22Rv1 (cell line): ENCODE measurements around the gene APH1A.
"Not testable (repeated sequence)": the region's sequence is repeated elsewhere in the genome, so short reads cannot be mapped to it uniquely, and the experiment has no call there.

Source experiments
- H3K27ac ChIP-seq: fragments of 450-650 bp; 2 replicates; pipeline ENCODE4 v1.5.1; 2017
- CTCF ChIP-seq: fragments of 450-650 bp; IDR thresholded peaks from 2 replicates; pipeline ENCODE4 v1.5.1; 2017; ENCODE audit warnings: mild to moderate bottlenecking
- ZFX ChIP-seq: fragments of 450-650 bp; IDR thresholded peaks from 2 replicates; pipeline ENCODE4 v1.6.1; 2017; ENCODE audit warnings: antibody characterized with exemption, borderline replicate concordance

APH1A gene

GRCh38 chr1:150236614-150237100 lies 32.2 kb downstream of the APH1A start:
- peak overlapping the region; percentile 93 for H3K27ac ChIP-seq
- TF ChIP-seq CTCF (peak; percentile 49; the same call in 1 of the 2 replicates), ZFX (no peak)

- H3K27ac ChIP-seq: peak within 1 kb of the TSS; percentile 93
- TF ChIP-seq CTCF (no peak; the same call in 1 of the 2 replicates), ZFX (no peak)
Observed at GRCh38 chr1:150235852-150236613, 32.8 kb downstream of the APH1A start, which contains the start of gene ANP32E. Gene ANP32E (minus strand): TSS chr1:150236112. CDS start chr1:150235786, 326 bp downstream.

GRCh38 chr1:150235294-150235851 lies 33.4 kb downstream of the APH1A start:
- peak; percentile 25 for TF ChIP-seq CTCF
- TF ChIP-seq ZFX: no peak
- H3K27ac ChIP-seq: peak overlapping the region; percentile 93

- H3K27ac ChIP-seq: peak overlapping the region; percentile 93
- TF ChIP-seq ZFX (no peak), CTCF (no peak; the same call in 1 of the 2 replicates)
Observed at GRCh38 chr1:150234566-150235293, 34.1 kb downstream of the APH1A start.

- peak overlapping the region; percentile 93 for H3K27ac ChIP-seq
- no peak for TF ChIP-seq ZFX
- TF ChIP-seq CTCF: no peak
Observed at GRCh38 chr1:150234309-150234565, 34.6 kb downstream of the APH1A start.

- H3K27ac ChIP-seq: peak overlapping the region; percentile 93
- no peak for TF ChIP-seq CTCF
- no peak for TF ChIP-seq ZFX
Observed at GRCh38 chr1:150233359-150234308, 35.2 kb downstream of the APH1A start.

- H3K27ac ChIP-seq: 0 out of 2 replicates have a peak overlapping the region, but pooled peaks have one; percentile 93
Observed at GRCh38 chr1:150232921-150233320, 35.9 kb downstream of the APH1A start.

- H3K27ac ChIP-seq: not testable (repeated sequence)
Observed at GRCh38 chr1:150228246-150228645, 40.6 kb downstream of the APH1A start.
